Middle frontal gyrus (tissue), 1 donor: Measurements from ENCODE around the gene NUDT4.
A peak's percentile ranks its signal among the peaks of the same experiment; 100 is the strongest.

ENCODE experiments used
- DNase-seq: peaks from one replicate; pipeline ENCODE4 v3.0.0-alpha.2; 2015; ENCODE audit warnings: low spot score; ENCODE audit errors: extremely low spot score

NUDT4 gene

GRCh38 chr12:93377252-93378195 lies at the start of gene NUDT4:
NUDT4 (plus strand) TSS chr12:93377925; CDS start chr12:93378323, 398 bp downstream.
- peak; percentile 87 for DNase-seq

- no peak for DNase-seq
Measured at GRCh38 chr12:93333054-93333453, 44.7 kb upstream of the NUDT4 start.

- no peak for DNase-seq
Measured at GRCh38 chr12:93333828-93334227, 43.9 kb upstream of the NUDT4 start.

- DNase-seq: no peak
Measured at GRCh38 chr12:93335603-93336162, 42.0 kb upstream of the NUDT4 start.

GRCh38 chr12:93336291-93336741 lies 41.4 kb upstream of the NUDT4 start:
- no peak for DNase-seq

- DNase-seq: no peak
Measured at GRCh38 chr12:93338598-93338997, 39.1 kb upstream of the NUDT4 start.

- DNase-seq: no peak
Measured at GRCh38 chr12:93339695-93340094, 38.0 kb upstream of the NUDT4 start.

GRCh38 chr12:93341409-93342049 lies 36.2 kb upstream of the NUDT4 start:
- no peak for DNase-seq

GRCh38 chr12:93347054-93347785 lies 30.5 kb upstream of the NUDT4 start:
- peak; percentile 27 for DNase-seq

GRCh38 chr12:93348575-93349435 lies 28.9 kb upstream of the NUDT4 start:
- no peak for DNase-seq

GRCh38 chr12:93351726-93352125 lies 26.0 kb upstream of the NUDT4 start:
- no peak for DNase-seq

GRCh38 chr12:93352321-93352720 lies 25.4 kb upstream of the NUDT4 start:
- no peak for DNase-seq

GRCh38 chr12:93356214-93356613 lies 21.5 kb upstream of the NUDT4 start:
- DNase-seq: no peak

GRCh38 chr12:93358058-93358457 lies 19.7 kb upstream of the NUDT4 start:
- no peak for DNase-seq

- no peak for DNase-seq
Measured at GRCh38 chr12:93358821-93359220, 18.9 kb upstream of the NUDT4 start.

- no peak for DNase-seq
Measured at GRCh38 chr12:93360688-93361087, 17.0 kb upstream of the NUDT4 start.

GRCh38 chr12:93361151-93361919 lies 16.4 kb upstream of the NUDT4 start:
- no peak for DNase-seq

- no peak for DNase-seq
Measured at GRCh38 chr12:93363841-93364297, 13.9 kb upstream of the NUDT4 start.

GRCh38 chr12:93365616-93366405 lies 11.9 kb upstream of the NUDT4 start:
- DNase-seq: no peak
